HG03025 (cell line): ENCODE results near the gene PTPRT.

Experiments
- ATAC-seq: cut with Tn5 transposase; IDR thresholded peaks from one replicate; pipeline ENCODE4 v1.9.1; 2021; ENCODE audit warnings: mild to moderate bottlenecking, moderate library complexity; ENCODE audit not compliant: unreplicated experiment, low FRiP score

PTPRT gene

GRCh38 chr20:42186337-42186736 lies 1003.4 kb downstream of the PTPRT start:
- ATAC-seq = no peak

GRCh38 chr20:42183147-42183546 lies 1006.6 kb downstream of the PTPRT start:
- no peak for ATAC-seq

- ATAC-seq = no peak
Observed at GRCh38 chr20:42181064-42181463, 1008.6 kb downstream of the PTPRT start.

GRCh38 chr20:42179768-42180167 lies 1009.9 kb downstream of the PTPRT start:
- no peak for ATAC-seq

- ATAC-seq = no peak
Observed at GRCh38 chr20:42173440-42173839, 1016.3 kb downstream of the PTPRT start.

- no peak for ATAC-seq
Observed at GRCh38 chr20:42164121-42164890, 1025.4 kb downstream of the PTPRT start.

GRCh38 chr20:42161228-42161829 lies 1028.4 kb downstream of the PTPRT start:
- no peak for ATAC-seq

GRCh38 chr20:42159808-42160207 lies 1029.9 kb downstream of the PTPRT start:
- no peak for ATAC-seq

GRCh38 chr20:42158272-42158671 lies 1031.4 kb downstream of the PTPRT start:
- ATAC-seq = no peak

GRCh38 chr20:42155586-42155985 lies 1034.1 kb downstream of the PTPRT start:
- no peak for ATAC-seq

GRCh38 chr20:42152575-42152974 lies 1037.1 kb downstream of the PTPRT start:
- ATAC-seq = no peak

GRCh38 chr20:42150230-42150629 lies 1039.5 kb downstream of the PTPRT start:
- no peak for ATAC-seq

GRCh38 chr20:42138729-42139128 lies 1051.0 kb downstream of the PTPRT start:
- no peak for ATAC-seq

GRCh38 chr20:42134265-42135098 lies 1055.2 kb downstream of the PTPRT start:
- ATAC-seq = no peak

GRCh38 chr20:42130810-42131596 lies 1058.7 kb downstream of the PTPRT start:
- no peak for ATAC-seq

- ATAC-seq = no peak
Observed at GRCh38 chr20:42125426-42125825, 1064.3 kb downstream of the PTPRT start.

GRCh38 chr20:42123981-42124473 lies 1065.7 kb downstream of the PTPRT start:
- ATAC-seq = no peak

- ATAC-seq = no peak
Observed at GRCh38 chr20:42118409-42119125, 1071.1 kb downstream of the PTPRT start.

- ATAC-seq = no peak
Observed at GRCh38 chr20:42118001-42118400, 1071.7 kb downstream of the PTPRT start.

GRCh38 chr20:42113236-42113635 lies 1076.5 kb downstream of the PTPRT start:
- ATAC-seq = no peak
